Activated naive CD8-positive, alpha-beta T cell treated with anti-CD3 and anti-CD28 coated beads, Interleukin-2, amount 50 U/mL, for 16 hours (primary cell): ENCODE data around the gene PSMG3.

ENCODE experiments used
- DNase-seq: peaks from one replicate; pipeline ENCODE4 v3.0.0-alpha.2; 2020; ENCODE audit warnings: low read depth, low spot score

Gene PSMG3

DNA sequence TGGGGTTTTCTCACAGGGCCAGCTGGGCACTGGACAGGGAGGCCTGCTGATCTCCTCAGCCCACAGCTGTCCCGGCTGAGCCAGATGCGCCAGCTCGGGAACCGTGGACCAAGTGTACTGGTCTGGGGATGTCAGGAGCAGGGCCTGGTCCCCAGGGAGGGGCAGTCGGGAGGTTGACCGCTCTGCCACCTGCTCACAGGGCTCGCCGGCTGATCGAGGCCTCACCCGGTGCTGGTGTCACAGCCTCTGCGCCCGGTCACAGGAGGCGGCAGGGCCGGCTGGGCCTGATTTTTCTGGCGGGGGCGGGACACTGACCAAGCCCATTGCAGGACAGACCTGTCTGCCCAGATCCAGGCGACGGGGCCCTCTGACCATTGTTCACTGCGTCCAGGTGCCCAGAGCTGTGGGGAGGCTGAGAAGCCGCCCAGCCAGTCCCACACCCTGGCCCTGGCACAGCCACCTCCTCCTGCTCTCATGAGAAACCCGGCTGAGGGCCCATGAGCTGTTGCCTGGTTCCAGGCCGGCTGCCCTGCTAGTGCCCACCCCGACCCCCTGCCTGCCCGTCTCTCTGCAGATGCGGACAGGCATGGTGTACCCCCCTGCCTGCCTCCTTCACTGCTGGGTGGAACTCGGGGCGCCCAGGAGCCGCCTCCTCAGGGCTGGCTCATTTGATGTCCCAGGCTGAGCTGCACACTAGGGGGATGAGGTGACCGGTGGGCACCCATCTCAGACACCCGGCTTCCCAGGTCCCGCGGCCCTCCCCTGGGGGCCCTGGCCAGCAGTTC lies 10.8 kb downstream of the PSMG3 start:
- no peak for DNase-seq

DNA sequence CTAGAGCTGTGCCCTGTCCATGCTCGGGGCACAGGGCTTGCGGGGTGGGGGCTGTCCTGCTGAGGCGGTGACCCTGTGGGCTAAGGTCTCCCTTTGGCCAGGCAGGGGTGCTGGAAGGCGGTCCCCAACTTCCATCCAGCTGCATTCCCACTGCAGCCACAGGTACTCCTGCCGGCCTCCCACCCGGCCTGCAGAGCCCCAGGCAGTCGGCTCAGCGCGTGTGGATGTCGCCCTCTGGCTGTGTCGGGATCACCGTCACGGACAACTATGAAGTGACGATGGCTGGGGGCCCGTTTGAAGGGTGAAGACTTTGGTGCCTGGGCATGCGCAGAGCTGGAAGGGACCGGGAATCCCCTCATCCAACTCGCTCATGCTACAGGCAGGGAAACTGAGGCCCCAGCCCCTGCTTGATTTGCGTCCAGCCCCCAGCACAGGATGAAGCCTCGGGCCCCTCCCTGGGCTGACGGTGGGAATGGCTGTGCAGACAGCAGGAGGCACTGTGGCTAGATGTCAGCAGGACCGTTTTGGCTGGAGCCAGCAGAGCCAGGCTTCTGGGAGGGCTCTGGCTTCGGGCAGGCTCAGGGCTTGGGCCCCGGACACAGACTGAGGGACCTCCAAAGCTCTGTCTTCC lies 11.5 kb downstream of the PSMG3 start:
- no peak for DNase-seq

DNA sequence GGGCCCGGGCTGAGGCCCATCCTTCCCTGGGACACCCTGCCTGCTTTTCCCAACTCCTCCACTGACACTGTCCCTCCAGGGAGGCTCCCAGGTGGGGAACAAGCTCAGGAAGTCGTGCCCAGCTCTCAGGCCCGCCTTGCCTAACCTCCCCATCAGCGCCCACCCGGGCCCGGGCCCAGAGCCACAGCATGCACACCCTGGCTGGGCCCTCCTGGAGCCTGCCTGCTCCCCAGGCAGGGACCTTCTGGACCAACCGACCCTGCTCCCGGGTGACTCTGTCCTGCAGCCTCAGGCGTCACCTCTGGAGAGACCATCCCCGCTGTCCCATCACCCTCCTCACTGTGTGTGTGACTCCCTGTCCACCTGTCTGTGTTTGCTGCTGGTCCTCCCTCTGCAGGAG lies 12.1 kb downstream of the PSMG3 start:
- no peak for DNase-seq

DNA sequence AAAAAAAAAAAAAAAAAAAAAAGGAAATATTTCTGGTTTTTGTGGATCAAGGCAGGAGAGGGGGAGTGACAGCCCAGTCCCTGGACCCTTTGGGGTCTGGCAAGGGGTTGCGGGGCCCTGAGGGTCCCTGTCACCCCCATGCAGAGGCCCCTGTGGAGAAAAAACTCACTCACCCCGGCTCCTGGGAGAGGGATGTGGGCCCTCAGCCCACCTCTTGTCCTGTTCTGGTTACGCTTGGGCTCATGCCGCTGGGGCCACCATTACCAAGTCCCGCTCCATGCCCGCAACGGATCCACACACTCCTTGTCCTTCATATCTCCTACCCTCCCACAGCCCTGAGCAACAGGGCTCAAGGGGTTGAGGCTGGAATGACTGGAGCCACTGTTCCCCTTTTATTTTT lies 12.8 kb downstream of the PSMG3 start:
- no peak for DNase-seq

DNA sequence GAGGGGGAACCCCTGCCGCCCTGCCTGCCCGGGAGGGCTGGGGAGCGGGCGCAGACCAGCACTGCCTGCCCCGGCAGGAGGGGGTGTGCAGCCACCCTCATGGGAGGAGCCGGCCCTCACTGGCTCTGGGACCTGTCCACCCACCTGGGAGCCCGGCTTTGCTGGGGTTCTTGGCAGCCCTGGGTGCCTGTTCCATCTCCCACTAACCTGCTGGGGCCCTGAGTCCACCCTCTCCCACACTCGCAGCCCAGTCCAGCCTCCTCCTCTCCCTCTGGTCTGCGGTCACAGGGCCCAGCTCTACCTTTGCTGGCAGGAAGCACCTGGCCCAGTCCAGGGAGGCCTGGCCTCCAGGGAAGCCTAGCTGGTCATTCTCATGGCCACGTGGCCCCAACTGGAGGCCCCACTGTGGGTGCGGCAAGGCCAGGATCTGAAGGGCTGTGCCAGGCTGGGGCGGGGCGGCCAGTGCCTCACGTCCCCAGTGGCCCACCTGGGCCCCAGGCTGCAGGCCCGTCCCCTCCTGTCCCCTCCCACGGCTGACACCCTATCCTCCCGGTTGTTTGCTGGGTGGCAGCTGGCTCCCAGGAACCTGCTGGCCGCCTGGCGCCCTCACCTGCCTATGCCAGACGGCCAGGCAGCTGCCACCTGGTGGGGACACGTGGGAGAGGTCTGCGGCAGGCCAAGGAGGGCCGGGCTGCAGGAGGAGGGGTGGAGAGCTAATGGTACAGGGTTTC lies 13.9 kb downstream of the PSMG3 start, which contains the start of gene TMEM184A:
TMEM184A (minus strand) TSS at position 393 of the 731 bp plus-strand sequence. CDS start 721 bp downstream, outside the sequence.
- DNase-seq: no peak

DNA sequence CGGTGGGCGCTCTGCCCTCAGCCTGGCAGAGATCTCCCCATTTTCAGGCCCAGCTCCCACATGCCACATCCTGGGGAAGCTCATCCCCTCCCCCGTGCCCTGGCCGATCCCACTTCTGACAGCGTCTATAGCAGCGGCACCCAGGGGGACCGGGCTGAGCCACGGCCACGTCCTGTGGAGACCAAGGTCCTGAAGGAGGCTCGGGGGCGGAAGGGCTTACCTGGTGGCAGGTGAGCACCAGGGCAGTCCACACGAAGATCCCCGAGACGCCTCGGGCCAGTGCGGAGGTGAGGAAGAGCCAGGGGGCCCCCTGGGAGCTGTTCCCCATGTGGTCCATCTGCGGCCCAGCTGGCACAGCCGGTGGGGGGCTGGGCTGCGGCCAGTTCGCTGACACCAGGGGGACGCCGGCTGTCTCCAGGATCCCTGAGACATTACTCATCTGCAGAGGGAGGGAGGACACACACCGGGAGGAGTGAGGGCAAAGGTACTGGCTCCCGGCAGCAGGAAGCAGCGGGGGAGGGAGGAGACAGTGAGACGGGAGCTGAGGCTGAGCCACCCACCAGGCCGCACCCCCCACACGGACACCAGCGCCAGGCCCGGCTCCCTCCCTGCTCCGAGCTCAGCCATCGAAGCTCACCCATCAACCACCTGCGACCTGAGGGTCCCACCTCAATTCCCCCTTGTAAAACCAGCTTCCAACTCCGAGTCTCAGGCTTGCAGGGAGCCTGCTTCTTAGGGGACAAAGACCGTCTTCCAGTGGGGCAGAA lies 14.6 kb downstream of the PSMG3 start:
- no peak for DNase-seq

DNA sequence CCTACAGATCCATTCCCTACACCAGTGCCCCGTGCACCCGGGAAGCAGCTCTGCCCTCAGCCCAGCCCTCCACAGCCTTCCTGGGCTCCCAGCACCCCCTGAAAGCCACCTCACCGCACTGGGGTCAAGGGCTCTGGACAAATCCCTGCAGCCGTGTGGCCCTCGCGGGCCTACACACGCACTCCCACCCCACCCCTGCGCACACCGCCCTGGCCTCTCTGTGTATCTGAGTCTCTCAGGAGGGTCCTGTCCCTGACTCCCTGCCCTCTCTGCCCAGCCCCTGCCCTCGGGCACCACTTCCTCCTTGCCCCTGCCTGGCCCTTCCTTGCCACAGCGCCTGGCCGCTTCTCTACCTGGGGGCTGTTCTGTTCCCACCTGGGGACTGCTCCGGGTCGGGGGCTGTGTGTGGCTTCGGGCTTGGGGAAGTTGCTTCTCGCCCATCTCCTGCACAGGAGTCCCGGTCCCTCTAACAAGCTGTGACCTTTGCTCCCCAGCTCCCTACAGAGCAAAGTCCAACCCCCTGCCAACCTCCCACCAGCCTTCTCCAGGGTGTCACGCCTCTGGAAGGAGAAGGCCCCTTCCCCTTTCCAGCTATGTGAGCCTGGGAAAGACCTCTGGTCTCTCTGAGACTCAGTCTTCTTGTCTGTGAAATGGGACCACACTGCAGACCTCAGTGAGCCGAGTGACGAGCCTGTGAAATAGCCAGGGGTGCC lies 15.3 kb downstream of the PSMG3 start:
- DNase-seq: no peak

DNA sequence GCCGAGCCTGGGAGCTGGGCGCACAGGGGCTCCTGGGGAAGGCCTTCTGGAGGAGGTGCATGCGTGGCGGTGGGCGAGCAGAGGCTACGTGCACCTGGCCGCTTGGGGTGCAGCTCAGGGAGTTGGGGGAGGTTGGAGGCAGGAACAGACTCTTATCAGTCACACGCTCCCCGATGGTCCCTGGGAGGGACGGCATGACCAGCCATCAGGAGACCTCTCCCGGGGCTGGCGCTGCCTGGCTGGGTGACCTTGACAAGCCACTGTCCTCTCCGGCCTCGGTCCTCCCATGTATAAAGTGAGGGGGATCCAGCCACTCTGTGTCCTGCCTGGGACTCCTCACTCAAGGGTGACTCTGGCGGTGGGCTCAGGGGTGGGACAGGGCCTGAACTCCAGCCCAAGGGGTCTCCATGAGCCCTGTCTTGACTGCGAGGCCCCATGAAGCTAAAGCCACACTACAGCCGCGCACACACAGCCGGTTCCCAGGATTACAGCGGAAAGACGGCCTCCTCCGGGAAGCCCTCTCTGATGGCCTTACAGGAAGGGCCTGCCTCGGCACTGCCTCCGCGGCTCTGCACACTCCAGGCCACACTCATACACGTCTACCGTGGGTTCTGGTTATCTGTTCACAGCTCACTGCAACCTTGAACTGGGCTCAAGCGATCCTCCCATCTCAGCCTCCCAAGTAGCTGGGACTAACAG lies 16.2 kb downstream of the PSMG3 start:
- DNase-seq: no peak

DNA sequence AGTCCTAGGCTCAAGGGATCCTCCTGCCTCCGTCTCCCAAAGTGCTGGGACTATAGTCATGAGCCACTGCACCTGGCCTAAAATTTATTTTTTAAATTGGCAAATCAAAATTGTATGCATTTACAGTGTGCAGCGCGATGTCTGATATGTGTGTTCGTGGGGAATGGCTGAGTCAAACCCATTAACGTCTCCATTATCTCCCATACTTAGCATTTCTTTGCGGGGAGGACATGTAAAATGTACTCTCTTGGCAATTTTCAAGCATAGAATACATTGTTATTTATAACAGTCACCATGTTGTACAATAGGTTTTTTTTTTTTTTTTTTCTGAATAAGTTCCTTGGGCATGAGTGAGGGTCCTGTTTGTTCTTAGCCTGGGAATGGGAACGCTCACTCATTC lies 17.6 kb downstream of the PSMG3 start:
- DNase-seq: no peak

DNA sequence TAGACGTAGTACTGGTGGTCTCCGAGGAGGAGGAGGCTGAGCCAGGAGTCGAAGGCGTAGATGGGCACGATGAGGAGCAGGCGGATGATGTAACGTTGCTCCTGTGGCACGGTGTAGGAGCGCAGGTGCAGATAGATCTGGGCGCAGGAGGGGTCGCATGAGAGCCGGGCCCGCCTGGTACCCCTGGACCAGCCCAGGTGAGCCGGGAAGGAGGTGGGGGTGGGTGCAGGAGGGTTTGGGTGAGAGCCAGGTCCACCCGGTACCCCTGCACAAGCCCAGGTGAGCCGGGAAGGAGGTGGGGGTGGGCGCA lies 19.0 kb downstream of the PSMG3 start:
- no peak for DNase-seq

DNA sequence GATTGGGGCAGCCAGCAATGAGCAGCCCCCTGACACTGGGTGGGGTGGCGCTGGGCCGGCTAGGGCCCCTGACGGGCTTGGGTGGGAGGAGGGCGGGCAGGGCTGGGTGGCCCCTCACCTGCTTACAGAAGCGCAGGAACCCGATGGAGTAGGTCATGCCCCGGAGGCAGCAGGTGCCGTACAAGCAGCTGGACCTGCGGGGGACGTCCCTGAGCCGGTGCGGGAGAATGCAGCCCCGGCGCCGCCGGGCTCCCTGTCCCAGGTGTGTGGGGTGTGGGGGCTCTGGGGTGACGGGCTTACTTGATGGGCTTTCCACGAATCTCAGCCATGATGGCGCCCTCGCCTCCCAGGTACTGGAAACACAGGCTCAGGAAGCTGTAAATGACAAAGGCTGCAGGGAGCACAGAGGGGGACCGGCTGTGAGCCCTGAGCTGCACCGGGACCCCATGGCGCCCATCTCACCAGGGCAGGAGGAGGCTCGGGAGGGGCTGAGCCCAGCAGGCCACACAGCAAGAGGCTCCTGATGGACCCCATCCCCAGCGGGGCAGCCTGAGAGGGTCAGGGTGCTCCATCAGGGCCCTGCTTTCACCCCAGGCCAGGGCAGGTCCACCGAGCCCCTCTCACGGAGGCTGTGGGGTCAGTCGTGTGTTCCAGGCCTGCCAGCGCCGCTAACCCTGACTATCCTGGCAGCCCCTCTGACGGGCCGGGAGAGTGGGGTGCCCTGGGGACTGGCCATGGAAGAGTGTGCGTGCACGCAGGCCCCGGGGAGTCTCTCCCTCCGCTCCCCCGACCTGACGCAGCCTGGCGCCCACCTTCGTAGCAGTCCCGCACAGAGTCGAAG lies 19.6 kb downstream of the PSMG3 start:
- DNase-seq: no peak

DNA sequence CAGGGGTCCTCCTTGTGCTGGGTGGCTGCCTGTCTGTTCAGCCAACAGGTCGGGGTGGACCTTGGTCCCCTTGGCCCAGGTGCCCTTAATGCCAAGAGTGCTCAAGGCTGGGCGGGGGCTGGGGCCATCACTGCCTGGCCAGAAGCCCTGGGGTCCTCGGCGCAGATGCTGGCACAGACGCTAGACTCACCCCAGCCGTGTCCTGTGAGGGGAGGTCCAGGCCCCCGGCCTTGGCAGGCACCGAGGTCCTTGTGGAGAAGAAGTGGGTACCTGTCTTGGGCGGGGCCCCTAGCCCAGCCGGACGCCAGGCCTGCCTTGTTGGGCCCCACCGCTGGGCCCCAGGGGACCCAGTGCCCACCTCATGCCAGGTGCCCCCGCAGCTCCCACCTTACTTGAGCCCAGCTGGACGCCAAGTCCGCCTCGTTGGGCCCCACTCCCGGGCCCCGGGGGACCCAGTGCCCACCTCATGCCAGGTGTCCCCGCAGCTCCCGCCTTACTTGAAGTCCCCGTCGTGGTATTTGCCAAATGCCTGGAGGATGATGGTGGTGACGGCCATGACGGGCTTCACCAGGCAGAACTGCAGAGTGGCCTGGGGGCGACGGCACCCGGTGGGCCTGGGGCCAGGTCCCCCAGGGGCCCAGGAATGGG lies 20.4 kb downstream of the PSMG3 start:
- no peak for DNase-seq

DNA sequence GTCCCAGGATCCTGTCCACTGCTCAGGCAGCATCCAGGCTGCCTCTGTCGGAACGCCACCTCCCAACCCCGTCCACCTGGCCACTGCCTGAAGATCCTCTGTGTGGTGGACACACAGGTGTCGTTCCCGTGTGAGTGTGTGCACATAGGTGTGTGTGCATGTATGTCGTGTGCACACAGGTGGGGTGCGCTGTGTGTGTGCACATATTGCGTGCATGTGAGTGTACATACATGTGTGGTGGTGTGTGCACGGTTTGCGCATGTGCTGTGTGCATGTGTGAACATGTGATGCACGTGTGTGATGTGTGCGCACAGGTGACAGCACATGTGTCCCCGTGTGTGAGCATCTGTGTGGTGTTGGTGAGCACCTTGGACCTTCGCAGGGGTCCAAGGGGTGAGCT lies 20.9 kb downstream of the PSMG3 start:
- DNase-seq: no peak

DNA sequence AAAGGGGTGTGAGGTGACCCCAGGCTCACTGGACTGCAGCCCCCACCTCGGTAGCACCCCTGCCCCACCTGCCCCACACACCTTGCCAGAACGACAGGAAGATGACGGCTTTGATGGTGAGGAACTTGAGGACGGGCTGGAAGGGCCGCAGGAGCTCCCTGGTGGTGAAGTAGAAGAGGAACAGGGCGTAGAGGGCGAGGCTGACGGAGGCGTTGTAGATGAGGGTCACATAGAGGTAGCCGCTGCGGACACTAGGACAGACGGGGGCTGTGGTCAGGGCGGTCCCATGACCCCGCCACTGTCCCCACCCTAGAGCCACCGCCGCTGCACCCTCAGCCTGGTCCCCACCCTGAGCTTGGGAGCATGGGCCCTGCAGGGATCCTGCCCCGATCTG lies 21.4 kb downstream of the PSMG3 start:
- DNase-seq: no peak

DNA sequence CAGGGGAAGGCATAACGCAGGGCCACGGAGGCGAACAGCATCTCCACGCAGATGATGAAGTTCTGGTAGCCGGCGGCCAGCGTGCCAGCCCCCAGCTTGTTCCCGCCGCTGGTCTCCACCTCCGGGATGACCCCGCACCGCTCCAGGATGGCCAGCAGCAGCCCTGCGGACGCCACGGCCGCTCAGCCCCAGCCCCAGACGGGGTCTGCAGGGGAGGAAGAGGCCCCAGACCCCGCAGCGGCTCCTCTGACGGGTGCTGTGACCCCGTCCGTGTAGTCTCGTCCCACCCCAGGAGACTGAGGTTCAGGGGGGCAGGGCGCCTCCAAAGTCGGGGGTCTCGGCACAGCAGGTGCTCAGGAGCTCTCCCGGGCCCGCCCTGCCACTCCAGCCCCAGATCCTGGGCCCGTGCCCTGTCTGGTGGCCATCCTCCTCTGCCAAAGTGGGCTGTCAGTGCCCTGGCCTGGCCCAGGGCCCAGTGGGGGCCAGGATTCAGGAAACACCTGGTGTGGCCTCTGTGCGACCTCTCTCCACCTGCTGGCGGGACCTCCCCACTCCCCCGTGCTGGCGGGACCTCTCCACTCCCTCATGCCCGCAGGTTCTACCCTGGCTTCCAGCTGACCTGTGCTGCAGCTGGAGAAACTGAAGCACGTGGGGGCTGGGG lies 21.9 kb downstream of the PSMG3 start:
- no peak for DNase-seq

DNA sequence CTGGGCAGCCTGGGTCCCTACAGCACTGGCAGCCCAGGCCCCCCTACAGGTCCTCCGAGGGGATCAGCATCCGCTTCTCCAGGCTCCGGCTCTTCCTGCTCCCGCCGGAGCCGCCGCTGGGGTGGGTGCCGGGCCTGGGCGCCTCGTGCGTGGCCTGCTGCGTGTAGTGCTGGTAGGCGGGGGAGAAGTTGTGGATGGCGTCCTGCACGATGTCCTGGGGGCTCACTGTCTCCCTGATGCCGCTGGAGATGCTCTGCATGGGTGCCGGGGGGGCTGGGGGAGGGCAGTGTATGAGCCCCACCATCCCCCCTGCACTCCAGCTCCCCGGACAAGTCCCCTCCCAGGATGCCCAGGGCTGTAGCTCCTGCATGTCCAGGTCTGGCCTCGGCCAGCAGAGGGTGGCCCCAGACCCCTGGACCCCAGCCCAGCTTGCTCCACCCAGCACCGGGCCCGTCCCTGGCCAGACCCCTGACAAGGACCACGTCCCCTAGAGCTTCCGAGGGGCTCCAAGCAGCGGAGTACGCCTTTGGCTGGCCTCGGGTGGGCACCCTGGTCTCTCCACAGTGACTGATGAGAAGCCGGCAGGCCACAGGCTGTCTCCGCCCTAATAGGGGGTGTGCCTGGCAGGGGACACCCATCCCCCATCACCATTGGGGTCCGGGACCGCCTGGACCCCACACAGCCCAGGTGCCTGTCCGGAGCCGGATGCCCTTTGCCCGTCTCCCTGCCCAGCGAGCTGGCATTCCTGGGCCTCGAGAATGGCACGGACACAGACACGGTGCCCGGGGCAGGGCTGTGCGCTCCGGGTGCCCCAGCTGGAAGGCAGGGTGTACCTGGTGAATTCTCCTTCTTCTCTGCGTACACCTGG lies 22.7 kb downstream of the PSMG3 start:
- DNase-seq: no peak

DNA sequence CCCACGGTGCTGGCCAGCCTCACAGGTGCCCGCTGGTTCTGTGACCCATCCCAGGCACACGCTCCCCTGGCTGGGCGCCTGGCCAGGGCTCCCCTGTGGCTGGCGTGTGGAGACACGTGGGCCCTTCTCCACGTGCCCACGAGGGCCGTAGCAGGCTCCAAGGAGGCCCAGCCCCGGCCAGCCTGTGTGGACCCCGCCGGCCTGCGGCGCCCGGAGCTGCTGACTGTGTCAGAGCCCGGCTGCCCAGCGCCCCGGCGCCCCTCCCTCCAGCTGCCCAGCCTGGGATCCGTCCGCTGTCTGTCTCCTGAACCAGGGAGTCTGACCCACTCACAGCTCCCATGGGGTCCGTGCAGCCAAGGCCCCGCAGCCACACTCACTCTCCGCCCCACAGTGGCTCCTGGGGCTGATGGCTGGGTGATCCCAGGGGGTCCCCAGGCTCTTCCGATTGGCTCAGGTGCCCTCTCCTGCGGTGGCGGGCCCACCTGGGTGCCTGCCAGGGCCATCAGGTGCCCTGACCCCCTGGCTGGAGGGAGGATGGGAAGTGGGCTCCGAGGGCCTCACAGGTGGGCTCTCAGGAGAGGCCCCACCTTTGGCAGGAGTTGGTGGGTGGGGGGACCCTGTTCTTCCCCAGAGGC lies 23.4 kb downstream of the PSMG3 start:
- DNase-seq: no peak
